Activated CD8-positive, alpha-beta memory T cell treated with anti-CD3 and anti-CD28 coated beads, Interleukin-2, amount 10 ng/mL, durations not matched to agents 7 days and 5 days (primary cell): ENCODE measurements around the gene DIAPH1. TPM values are rescaled to one million over a fixed set of nuclear protein-coding genes. Genes with fewer than 3 reads are reported as not detected.

Experiments
- ATAC-seq: fragments of 150-1000 bp; cut with Tn5 transposase; one replicate; pipeline ENCODE4 v1.10.0; 2021; ENCODE audit warnings: moderate library complexity
- CTCF ChIA-PET: fragments of 350-600 bp; sonication (Branson Sonifier 250); formaldehyde crosslinking; loops from one replicate; lab custom pipeline; 2021; ENCODE audit warnings: antibody characterized with exemption; lab: Charles Lee
- DNase-seq: peaks from one replicate; pipeline ENCODE4 v3.0.0-alpha.2; 2020
- H3K27ac Mint-ChIP-seq: one replicate; pipeline ENCODE4 v1.8.0; 2021; ENCODE audit warnings: mild to moderate bottlenecking, mixed read lengths
- H3K27me3 Mint-ChIP-seq: one replicate; pipeline ENCODE4 v1.8.0; 2021; ENCODE audit warnings: mixed read lengths
- H3K36me3 Mint-ChIP-seq: one replicate; pipeline ENCODE4 v1.8.0; 2021; ENCODE audit warnings: mild to moderate bottlenecking, mixed read lengths
- H3K4me1 Mint-ChIP-seq: one replicate; pipeline ENCODE4 v1.8.0; 2021; ENCODE audit warnings: mixed read lengths
- H3K4me3 Mint-ChIP-seq: one replicate; pipeline ENCODE4 v1.8.0; 2021; ENCODE audit warnings: mild to moderate bottlenecking, moderate library complexity, mixed read lengths
- H3K9me3 Mint-ChIP-seq: one replicate; pipeline ENCODE4 v1.8.0; 2022; ENCODE audit warnings: low read depth, mixed read lengths
- total RNA-seq, 2 experiments: library from RNA; stranded (reverse); gene quantifications; one replicate each; pipeline ENCODE4 v1.2.3, GENCODE V29; 2021

DIAPH1 gene
- total RNA-seq, 2 experiments from 2014 or later, result 284 to 295 TPM

- CTCF ChIA-PET, result interaction anchor here (1.1 to 11.1 kb wide), 20 partner anchors 8 to 378 kb away, joined by 3 to 171 read pairs (median 11); partner anchors contain the start of genes DELE1, DIAPH1, FCHSD1 and PCDH1
- peaks cover 65% of the 10 kb centered on the region for H3K4me1 Mint-ChIP-seq
- peak; percentile 52 for ATAC-seq
These were observed 19.1 kb upstream of the DIAPH1 start for GRCh38 chr5:141637767-141638419.

GRCh38 chr5:141637123-141637766 lies 18.4 kb upstream of the DIAPH1 start:
- peaks cover 64% of the 10 kb centered on the region for H3K4me1 Mint-ChIP-seq

More at GRCh38 chr5:141637767-141638419, 19.1 kb upstream of the DIAPH1 start:
- peak; percentile 86 for DNase-seq
- Mint-ChIP-seq H3K27ac (peak overlapping the region; percentile 94), H3K36me3 (peaks cover 16% of the 10 kb centered on the region), H3K4me3 (peak overlapping the region; percentile 93), H3K9me3 (no peaks in the 10 kb centered on the region), H3K27me3 (no peaks in the 10 kb centered on the region)

DNA sequence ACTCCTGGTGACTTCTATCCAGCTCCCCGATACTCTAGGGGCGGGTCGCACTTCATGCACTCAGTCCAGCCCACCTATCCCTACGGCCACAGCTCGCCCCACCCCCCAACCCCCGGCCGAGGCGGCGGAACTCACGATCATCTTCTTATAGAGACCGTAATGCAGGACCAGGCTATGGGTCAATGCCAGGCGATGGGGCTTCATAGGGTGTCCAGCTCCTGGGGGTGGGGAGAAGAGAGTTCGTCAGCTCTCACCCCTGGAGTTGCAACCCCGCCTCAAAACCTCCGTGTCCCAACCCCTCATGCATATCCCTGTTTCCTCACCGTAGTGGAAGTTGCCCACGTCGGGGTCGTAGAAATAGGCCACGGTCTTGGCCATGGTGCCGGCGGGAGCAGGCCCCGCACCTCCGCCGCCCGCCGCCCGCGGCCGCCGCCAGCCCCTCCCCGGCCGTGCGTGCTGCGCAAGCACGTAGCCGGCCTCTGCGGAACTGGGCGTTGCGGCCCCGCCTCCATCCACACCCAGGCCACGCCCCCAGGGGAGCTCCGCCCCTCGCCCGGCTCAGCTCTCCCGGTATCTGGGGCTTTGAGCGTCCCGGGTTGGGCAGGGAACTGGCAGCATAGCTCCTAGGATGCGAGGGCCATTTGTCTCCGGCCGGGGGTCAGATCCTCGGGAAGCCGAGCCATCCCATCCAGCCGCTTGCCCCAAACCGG lies 17.8 kb upstream of the DIAPH1 start, which contains the start of the genes HDAC3 and RELL2:
TSS of gene HDAC3 (minus strand) at position 437 of the 710 bp plus-strand sequence. CDS start at position 378, 59 bp downstream.
TSS of gene RELL2 (plus strand) at position 585 of the 710 bp plus-strand sequence. CDS start 1,229 bp downstream, outside the sequence.
- Mint-ChIP-seq H3K4me1 (peaks cover 58% of the 10 kb centered on the region), H3K4me3 (peak within 1 kb of the TSS; percentile 93), H3K27ac (peak within 1 kb of the TSS; percentile 94), H3K27me3 (no peaks in the 10 kb centered on the region), H3K36me3 (peaks cover 16% of the 10 kb centered on the region), H3K9me3 (no peaks in the 10 kb centered on the region)
- ATAC-seq (peak; percentile 82), DNase-seq (peak; percentile 95)
- CTCF ChIA-PET, result interaction anchor here (0.7 to 11.1 kb wide), 25 partner anchors 10 to 379 kb away, joined by 3 to 171 read pairs (median 6); partner anchors contain the start of genes DELE1, DIAPH1, FCHSD1 and PCDH1

More at GRCh38 chr5:141637123-141637766, 18.4 kb upstream of the DIAPH1 start:
- Mint-ChIP-seq H3K27me3 (no peaks in the 10 kb centered on the region), H3K9me3 (no peaks in the 10 kb centered on the region), H3K4me3 (peak overlapping the region; percentile 93), H3K27ac (peak overlapping the region; percentile 94), H3K36me3 (peaks cover 20% of the 10 kb centered on the region)
- ATAC-seq (peak; percentile 61), DNase-seq (peak; percentile 72)
- CTCF ChIA-PET, result interaction anchor here (1.2 to 11.1 kb wide), 22 partner anchors 9 to 379 kb away, joined by 3 to 171 read pairs (median 8); partner anchors contain the start of genes DELE1, DIAPH1, FCHSD1 and PCDH1

DNA sequence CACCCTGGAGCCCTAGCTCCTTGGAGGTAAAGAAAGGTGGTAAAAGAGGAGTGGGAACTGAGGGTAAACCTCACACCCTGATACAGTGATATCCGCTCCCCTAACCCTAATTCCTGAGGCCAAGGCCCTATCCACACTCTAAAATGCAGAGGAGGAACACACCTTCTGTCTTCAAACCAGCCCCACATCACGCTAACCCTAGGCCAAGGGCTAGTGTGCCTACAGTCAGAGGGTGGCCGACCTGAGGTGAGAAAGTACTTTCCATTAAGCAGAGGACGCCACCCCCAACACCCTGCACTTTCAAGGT lies 17.3 kb upstream of the DIAPH1 start:
- Mint-ChIP-seq H3K4me1 (peaks cover 53% of the 10 kb centered on the region), H3K36me3 (peaks cover 18% of the 10 kb centered on the region), H3K27me3 (no peaks in the 10 kb centered on the region), H3K9me3 (no peaks in the 10 kb centered on the region), H3K4me3 (peak overlapping the region; percentile 93), H3K27ac (peak overlapping the region; percentile 85)
- DNase-seq, result peak; percentile 65
- no peak for ATAC-seq
- CTCF ChIA-PET, result interaction anchor here (0.7 to 11.1 kb wide), 16 partner anchors 9 to 333 kb away, joined by 3 to 171 read pairs (median 8); partner anchors contain the start of genes DIAPH1, FCHSD1 and RNF14

- H3K27me3 Mint-ChIP-seq, result no peaks in the 10 kb centered on the region
- H3K9me3 Mint-ChIP-seq, result no peaks in the 10 kb centered on the region
These were observed 16.8 kb upstream of the DIAPH1 start for GRCh38 chr5:141635646-141636045.

DNA sequence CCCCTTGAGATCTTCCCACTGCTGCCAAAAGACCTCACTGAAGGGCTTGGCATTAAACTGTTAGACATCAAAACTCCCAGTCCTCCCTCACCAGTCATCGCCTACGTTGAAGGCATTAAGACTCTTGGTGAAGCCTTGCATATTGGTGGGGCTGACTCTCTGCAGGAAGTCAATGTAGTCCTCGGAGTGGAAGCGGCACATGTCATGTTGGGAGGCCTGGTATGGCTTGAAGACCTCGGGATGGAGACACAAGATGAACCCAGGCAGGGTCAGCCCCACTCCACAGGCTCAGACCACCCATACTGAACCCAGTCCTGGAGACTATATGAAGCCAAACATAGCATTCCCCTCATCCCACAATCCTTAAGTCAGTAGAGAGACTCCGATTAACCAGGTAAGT lies 15.9 kb upstream of the DIAPH1 start:
- H3K36me3 Mint-ChIP-seq, result peaks cover 19% of the 10 kb centered on the region
- DNase-seq (no peak), ATAC-seq (no peak)
- peak overlapping the region; percentile 85 for H3K27ac Mint-ChIP-seq
- no peaks in the 10 kb centered on the region for H3K27me3 Mint-ChIP-seq
- H3K4me1 Mint-ChIP-seq, result peaks cover 46% of the 10 kb centered on the region
- H3K9me3 Mint-ChIP-seq, result no peaks in the 10 kb centered on the region
- peak overlapping the region; percentile 93 for H3K4me3 Mint-ChIP-seq
- CTCF ChIA-PET, result interaction anchor here (1.2 to 11.1 kb wide), 10 partner anchors 10 to 325 kb away, joined by 3 to 171 read pairs (median 5); partner anchors contain the start of genes DIAPH1 and FCHSD1

More at GRCh38 chr5:141635646-141636045, 16.8 kb upstream of the DIAPH1 start:
- Mint-ChIP-seq H3K27ac (peak overlapping the region; percentile 85), H3K4me3 (peak overlapping the region; percentile 93), H3K4me1 (peaks cover 49% of the 10 kb centered on the region), H3K36me3 (peaks cover 15% of the 10 kb centered on the region)
- CTCF ChIA-PET, result interaction anchor here (1.0 to 11.1 kb wide), 11 partner anchors 9 to 334 kb away, joined by 3 to 171 read pairs (median 16); partner anchors contain the start of genes DIAPH1 and RNF14
- no peak for ATAC-seq
- no peak for DNase-seq

GRCh38 chr5:141633871-141634561 lies 15.2 kb upstream of the DIAPH1 start:
- H3K27me3 Mint-ChIP-seq, result no peaks in the 10 kb centered on the region
- peaks cover 23% of the 10 kb centered on the region for H3K36me3 Mint-ChIP-seq
- no peak for ATAC-seq
- H3K4me1 Mint-ChIP-seq, result peaks cover 44% of the 10 kb centered on the region
- peak overlapping the region; percentile 78 for H3K27ac Mint-ChIP-seq
- H3K9me3 Mint-ChIP-seq, result no peaks in the 10 kb centered on the region
- peak overlapping the region; percentile 12 for H3K4me3 Mint-ChIP-seq
- no peak for DNase-seq
- CTCF ChIA-PET, result interaction anchor here (0.8 to 11.1 kb wide), 11 partner anchors 9 to 326 kb away, joined by 3 to 171 read pairs (median 5); partner anchors contain the start of genes DIAPH1 and FCHSD1

DNA sequence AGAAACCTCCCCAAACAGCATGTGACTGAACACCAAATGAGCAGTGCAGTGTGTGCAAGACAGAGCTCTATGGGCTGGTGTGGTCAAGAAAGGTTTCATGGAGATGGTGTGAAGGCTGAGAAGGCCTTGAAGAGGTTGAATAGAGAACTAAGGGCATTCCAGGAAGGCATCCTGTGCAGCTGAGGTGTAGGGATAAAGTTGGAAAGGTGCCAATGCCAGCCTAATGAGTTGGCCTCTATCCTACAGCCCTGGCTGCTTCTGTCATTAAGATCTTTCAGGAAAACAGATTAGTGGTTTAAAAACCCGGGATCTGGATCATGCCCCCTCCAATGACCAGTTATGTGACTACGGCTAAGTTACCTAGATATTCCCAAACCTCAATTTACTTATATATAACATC lies 13.8 kb upstream of the DIAPH1 start:
- no peak for ATAC-seq
- no peak overlapping the region for H3K4me3 Mint-ChIP-seq
- H3K36me3 Mint-ChIP-seq, result peaks cover 35% of the 10 kb centered on the region
- H3K4me1 Mint-ChIP-seq, result peaks cover 34% of the 10 kb centered on the region
- no peak overlapping the region for H3K27ac Mint-ChIP-seq
- DNase-seq, result no peak
- CTCF ChIA-PET, result interaction anchor here (0.6 to 11.1 kb wide), 7 partner anchors 8 to 69 kb away, joined by 3 to 171 read pairs (median 11); partner anchors contain the start of gene DIAPH1
- no peaks in the 10 kb centered on the region for H3K9me3 Mint-ChIP-seq
- no peaks in the 10 kb centered on the region for H3K27me3 Mint-ChIP-seq

DNA sequence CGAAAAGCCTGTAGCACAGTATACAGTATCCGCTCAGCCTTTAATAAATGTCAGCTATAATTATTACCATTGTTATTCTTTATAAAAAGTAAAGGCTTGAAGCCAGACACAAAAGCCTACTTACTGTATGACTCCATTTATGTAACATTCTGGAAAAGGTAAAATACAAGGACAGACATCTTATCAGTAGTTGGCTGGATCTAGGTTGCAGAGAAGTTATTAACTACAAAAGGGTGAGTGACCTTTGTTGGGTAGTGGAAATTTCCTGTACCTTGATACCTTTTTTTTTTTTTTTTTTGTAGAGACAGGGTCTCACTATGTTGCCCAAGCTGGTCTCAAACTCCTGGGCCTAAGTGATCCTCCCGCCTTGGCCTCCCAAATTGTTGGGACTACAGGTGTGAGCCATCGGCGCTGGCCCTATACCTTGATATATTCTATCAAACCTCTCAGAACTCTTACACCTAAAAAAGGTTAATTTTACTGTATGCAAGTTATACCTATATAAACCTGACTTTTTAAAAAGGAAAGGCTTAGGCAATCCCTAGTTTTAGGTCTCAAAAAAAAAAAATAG lies 11.9 kb upstream of the DIAPH1 start:
- CTCF ChIA-PET, result interaction anchor here (0.9 to 11.1 kb wide), 5 partner anchors 8 to 64 kb away, joined by 3 to 171 read pairs (median 9); partner anchors contain the start of gene DIAPH1
- H3K36me3 Mint-ChIP-seq, result peaks cover 42% of the 10 kb centered on the region
- no peaks in the 10 kb centered on the region for H3K9me3 Mint-ChIP-seq
- H3K27ac Mint-ChIP-seq, result no peak overlapping the region
- ATAC-seq (no peak), DNase-seq (no peak)
- H3K4me3 Mint-ChIP-seq, result no peak overlapping the region
- peaks cover 28% of the 10 kb centered on the region for H3K4me1 Mint-ChIP-seq
- no peaks in the 10 kb centered on the region for H3K27me3 Mint-ChIP-seq

GRCh38 chr5:141628175-141628788 lies 9.5 kb upstream of the DIAPH1 start:
- Mint-ChIP-seq H3K27ac (no peak overlapping the region), H3K9me3 (no peaks in the 10 kb centered on the region), H3K4me1 (peaks cover 18% of the 10 kb centered on the region), H3K27me3 (no peaks in the 10 kb centered on the region), H3K4me3 (no peak overlapping the region), H3K36me3 (peaks cover 48% of the 10 kb centered on the region)
- CTCF ChIA-PET, result interaction anchor here (2.5 to 11.1 kb wide), 2 partner anchors 10 to 62 kb away, joined by 7 to 171 read pairs; partner anchors contain the start of gene DIAPH1
- DNase-seq (no peak), ATAC-seq (no peak)

DNA sequence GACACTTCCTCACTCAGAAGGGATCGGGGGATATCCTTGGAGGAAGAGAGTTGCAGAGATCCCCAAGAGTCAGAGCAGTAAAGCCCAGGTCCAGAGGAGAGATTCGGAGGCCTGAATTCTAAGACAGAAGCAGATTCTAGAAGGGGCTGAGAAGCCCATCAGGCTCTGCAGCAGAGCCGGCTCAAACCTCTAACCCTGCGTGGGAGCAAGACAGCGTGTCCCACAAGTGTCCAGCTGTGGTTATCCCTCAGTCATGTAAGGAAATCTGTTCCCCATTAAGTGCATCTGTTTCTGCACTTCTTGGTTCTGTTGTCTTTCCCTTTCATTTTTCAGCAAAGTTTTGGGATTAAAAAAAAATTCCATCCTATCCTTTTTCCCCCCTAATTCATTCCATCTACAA lies 4.8 kb upstream of the DIAPH1 start:
- DNase-seq (no peak), ATAC-seq (no peak)
- CTCF ChIA-PET, result interaction anchor here (0.8 to 12.8 kb wide), 13 partner anchors 7 to 60 kb away, joined by 3 to 375 read pairs (median 5); partner anchors contain the start of genes FCHSD1, HDAC3 and RELL2
- H3K9me3 Mint-ChIP-seq, result no peaks in the 10 kb centered on the region
- H3K4me3 Mint-ChIP-seq, result peak overlapping the region; percentile 36
- no peaks in the 10 kb centered on the region for H3K27me3 Mint-ChIP-seq
- H3K27ac Mint-ChIP-seq, result peak overlapping the region; percentile 91
- H3K4me1 Mint-ChIP-seq, result peaks cover 31% of the 10 kb centered on the region
- peaks cover 46% of the 10 kb centered on the region for H3K36me3 Mint-ChIP-seq
